SK-N-SH (cell line): ENCODE data around the gene WASF2. TPM values are rescaled to one million over a fixed set of nuclear protein-coding genes. Genes with fewer than 3 reads are reported as not detected.

Experiments
- CTCF ChIA-PET: fragments of 300-600, 350-600 bp; formaldehyde crosslinking; extraction: SDS; loops from one replicate; lab custom pipeline; 2021; lab: Yijun Ruan, JAX
- POLR2A ChIA-PET: fragments of 350-600 bp; sonication (Branson Sonifier 250); formaldehyde crosslinking; extraction: SDS; loops from one replicate; lab custom pipeline; 2020; ENCODE audit warnings: antibody characterized with exemption, inconsistent platforms; lab: Yijun Ruan, JAX
- DNase-seq: peaks from one replicate; pipeline ENCODE4 v3.0.0; 2012
- H2AFZ ChIP-seq: fragments of 200-600 bp; sonication (generic); 2 replicates; pipeline ENCODE4 v1.8.1; 2016; ENCODE audit warnings: antibody characterized with exemption, mild to moderate bottlenecking, low read depth
- H3F3A ChIP-seq: fragments of 200-600 bp; sonication (generic); replicated peaks from 2 replicates; pipeline ENCODE3; 2016; ENCODE audit warnings: antibody characterized with exemption, mild to moderate bottlenecking; ENCODE audit not compliant: insufficient read depth
- H3K27ac ChIP-seq, 2 experiments: fragments of 200-500 bp in 1 of 2; fragments of 200-600 bp in 1 of 2; sonication (Bioruptor generic) in 1 of 2; sonication (generic), shearing (Covaris generic) in 1 of 2; 2 replicates each; pipeline versions ENCODE4 v1.5.1 to v1.6.1; 2014 to 2016; ENCODE audit warnings: low read depth in 2 of 2, inconsistent platforms in 1 of 2, low read length in 1 of 2, mild to moderate bottlenecking in 1 of 2, mixed read lengths in 1 of 2
- H3K27me3 ChIP-seq: fragments of 200-600 bp; sonication (generic), shearing (Covaris generic); 2 replicates; pipeline ENCODE4 v1.6.1; 2016; ENCODE audit warnings: mixed run types; ENCODE audit not compliant: insufficient read depth
- H3K36me3 ChIP-seq, 2 experiments: fragments of 200-500 bp in 1 of 2; fragments of 200-600 bp in 1 of 2; sonication (Bioruptor generic) in 1 of 2; sonication (generic) in 1 of 2; replicated peaks in 1 of 2; 2 replicates each; pipeline versions ENCODE3 to v1.5.1; 2014 to 2016; ENCODE audit warnings: low read length in 1 of 2, mild to moderate bottlenecking in 1 of 2; ENCODE audit not compliant: insufficient read depth in 2 of 2, control insufficient read depth in 1 of 2
- H3K4me1 ChIP-seq, 2 experiments: fragments of 200-500 bp in 1 of 2; fragments of 200-600 bp in 1 of 2; sonication (Bioruptor generic) in 1 of 2; sonication (generic), shearing (Covaris generic) in 1 of 2; 2 replicates each; pipeline versions ENCODE4 v1.5.1 to v1.6.1; 2014 to 2016; ENCODE audit warnings: low read depth in 1 of 2, low read length in 1 of 2, mixed run types in 1 of 2; ENCODE audit not compliant: insufficient read depth in 2 of 2, control insufficient read depth in 1 of 2
- H3K4me2 ChIP-seq: fragments of 200-600 bp; sonication (generic), shearing (Covaris generic); 2 replicates; pipeline ENCODE4 v1.6.1; 2017; ENCODE audit warnings: mixed run types
- H3K4me3 ChIP-seq, 2 experiments: fragments of 200-500 bp in 1 of 2; fragments of 200-600 bp in 1 of 2; sonication (Bioruptor generic) in 1 of 2; sonication (generic), shearing (Covaris generic) in 1 of 2; 2 replicates each; pipeline versions ENCODE4 v1.5.1 to v1.8.1; 2014 to 2016; ENCODE audit warnings: low read depth in 2 of 2, inconsistent platforms in 1 of 2, low read length in 1 of 2, mild to moderate bottlenecking in 1 of 2, mixed read lengths in 1 of 2, moderate library complexity in 1 of 2
- H3K79me2 ChIP-seq: fragments of 200-600 bp; sonication (generic); 2 replicates; pipeline ENCODE4 v1.8.1; 2017; ENCODE audit warnings: mild to moderate bottlenecking; ENCODE audit not compliant: insufficient read depth
- H3K9ac ChIP-seq: fragments of 200-600 bp; sonication (generic); 2 replicates; pipeline ENCODE4 v1.6.1; 2017; ENCODE audit warnings: mixed run types
- H3K9me2 ChIP-seq: fragments of 200-600 bp; sonication (generic); 2 replicates; pipeline ENCODE4 v1.6.1; 2017; ENCODE audit warnings: mixed run types
- H3K9me3 ChIP-seq: fragments of 200-600 bp; sonication (generic); 2 replicates; pipeline ENCODE4 v1.6.1; 2017; ENCODE audit warnings: mixed run types, mild to moderate bottlenecking, moderate library complexity
- H4K20me1 ChIP-seq: fragments of 200-600 bp; sonication (generic); 2 replicates; pipeline ENCODE4 v1.6.1; 2017; ENCODE audit warnings: mild to moderate bottlenecking, mixed run types; ENCODE audit not compliant: insufficient read depth
- EP300 ChIP-seq, 2 experiments: IDR thresholded peaks; 2 replicates each; pipeline versions ENCODE4 v1.4.0 to v1.6.1; 2012; ENCODE audit warnings: borderline replicate concordance in 1 of 2, low read depth in 1 of 2, low read length in 1 of 2
- EZH2phosphoT487 ChIP-seq: fragments of 200-600 bp; sonication (generic); IDR thresholded peaks from 2 replicates; pipeline ENCODE4 v1.6.1; 2017; ENCODE audit warnings: low read depth, mixed run types, mild to moderate bottlenecking, antibody characterized with exemption, moderate library complexity, borderline replicate concordance
- FOSL2 ChIP-seq: IDR thresholded peaks from 2 replicates; pipeline ENCODE4 v1.4.0; 2012; ENCODE audit warnings: low read depth, mild to moderate bottlenecking, moderate library complexity, borderline replicate concordance
- JUND ChIP-seq: IDR thresholded peaks from 2 replicates; pipeline ENCODE4 v1.4.0; 2012
- MXI1 ChIP-seq: IDR thresholded peaks from 2 replicates; pipeline ENCODE4 v1.6.1; 2012; ENCODE audit warnings: mild to moderate bottlenecking, low read depth, low read length, improper control_type of control experiment
- NRF1 ChIP-seq: IDR thresholded peaks from 2 replicates; pipeline ENCODE4 v1.6.1; 2012; ENCODE audit warnings: low read depth, mild to moderate bottlenecking, low read length
- POLR2AphosphoS5 ChIP-seq: IDR thresholded peaks from 2 replicates; pipeline ENCODE4 v1.6.1; 2012; ENCODE audit warnings: low read depth, low read length
- TAF1 ChIP-seq: IDR thresholded peaks from 2 replicates; pipeline ENCODE4 v1.6.1; 2012; ENCODE audit warnings: low read depth, mild to moderate bottlenecking, low read length, moderate library complexity, borderline replicate concordance
- WGBS: methylation state at CpG from one replicate; pipeline ENCODE4 v1.1.6; 2017; ENCODE audit warnings: low lambda C conversion rate; 5-methylcytosine and 5-hydroxymethylcytosine counted together
- polyA plus RNA-seq, 3 experiments: library from polyadenylated mRNA; depleted of rRNA; stranded (reverse); fragments of >200 nt; gene quantifications; 2 replicates each; pipeline ENCODE4 v1.2.3, GENCODE V29; 2012
- TF ChIP-seq, protein P1 (sequence below): fragments of 150-350 bp; IDR thresholded peaks from 2 replicates; pipeline ENCODE4 v1.6.1; 2016; ENCODE audit warnings: mild to moderate bottlenecking, low read depth, low read length
- TF ChIP-seq, protein P2 (sequence below): IDR thresholded peaks from 2 replicates; pipeline ENCODE4; 2012
- TF ChIP-seq, protein P3 (sequence below): IDR thresholded peaks from 2 replicates; pipeline ENCODE4 v1.4.0; 2012; ENCODE audit warnings: low read depth

The WASF2 gene
- polyA plus RNA-seq, 1 of the 3 experiments (the other 2 are of a cell fraction): 27.1 TPM

DNA sequence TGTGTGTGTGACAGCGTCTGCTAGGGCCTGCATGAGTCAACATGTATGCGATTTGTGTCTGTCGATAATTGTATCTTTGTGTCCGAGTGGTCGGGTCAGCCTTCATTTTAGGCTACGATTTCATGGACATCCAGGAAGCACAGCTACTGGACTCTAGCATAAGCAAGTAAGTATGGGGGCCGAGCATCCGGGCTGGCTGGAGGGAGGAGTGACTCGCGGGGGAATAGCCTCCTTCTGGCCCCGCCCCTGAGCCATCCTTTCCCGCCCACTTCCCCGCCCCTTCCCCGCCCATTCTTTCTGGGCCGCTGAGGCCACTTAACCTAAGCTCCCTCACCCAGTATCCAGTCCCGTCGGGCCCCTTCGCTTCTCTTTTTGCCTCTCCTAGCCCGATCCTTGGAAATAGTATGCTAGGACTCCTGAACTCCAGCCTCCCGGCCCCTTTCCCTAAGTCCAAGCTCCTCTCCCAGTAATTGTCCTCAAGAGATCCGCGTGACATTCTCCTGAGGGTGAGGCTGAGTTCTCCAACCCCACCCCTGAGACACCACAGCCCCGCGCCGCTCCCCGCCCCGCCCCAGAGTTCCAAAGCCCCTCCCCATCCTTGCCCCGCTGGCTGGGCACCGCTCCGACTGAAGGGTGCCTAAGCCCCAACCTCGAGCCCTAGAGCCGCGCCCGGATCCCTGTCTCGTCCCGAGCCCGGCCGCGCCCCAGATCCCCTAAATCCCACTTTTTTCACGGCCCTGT is 124.4 kb downstream of the WASF2 start:
- WGBS: 2% methylated on average over 28 of the region's 40 CpGs
- peak overlapping the region; percentile 84 to 94 for H3K27ac ChIP-seq

DNA sequence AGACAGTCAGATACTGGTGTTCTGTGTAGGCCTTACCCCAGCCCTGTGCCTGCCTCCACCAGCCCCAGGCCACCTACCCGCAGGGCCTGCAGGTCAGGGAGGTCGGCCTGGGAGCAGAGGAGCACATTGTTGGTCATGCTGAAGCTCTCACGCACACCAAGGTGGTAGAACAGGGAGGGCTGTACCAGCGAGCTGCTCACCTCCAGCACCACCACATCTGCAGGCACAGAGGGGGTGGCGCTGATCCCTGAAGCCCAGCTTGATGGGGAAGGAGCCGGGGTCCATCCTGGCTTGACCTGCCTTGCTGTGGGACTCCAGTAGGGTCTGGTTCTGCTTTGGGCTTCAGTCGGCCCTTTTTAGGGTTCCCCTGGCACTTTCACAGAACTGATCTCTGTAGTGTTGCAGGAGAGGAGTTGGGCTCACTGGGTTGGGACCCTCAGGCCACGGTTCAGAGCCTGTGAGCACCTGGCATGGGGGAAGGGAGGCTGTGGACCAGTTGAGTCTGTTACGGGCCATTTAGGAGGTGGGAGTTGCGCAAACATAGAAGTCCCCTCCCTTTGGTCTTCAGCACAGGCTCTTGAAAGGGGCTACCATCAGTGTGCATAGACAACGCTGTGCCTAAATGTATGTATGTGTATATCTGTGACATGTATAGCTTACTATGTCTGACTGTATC is 125.1 kb downstream of the WASF2 start:
- H3K4me2 ChIP-seq: peak overlapping the region; percentile 78
- peaks cover 9% of the 10 kb centered on the region; the same call in 1 of the 2 replicates for H3K79me2 ChIP-seq
- DNase-seq: no peak
- H4K20me1 ChIP-seq: no peaks in the 10 kb centered on the region
- no peaks in the 10 kb centered on the region for H3K27me3 ChIP-seq
- CTCF ChIA-PET: interaction anchor here (1.0 to 9.6 kb wide), 13 partner anchors 9 to 242 kb away, joined by 3 to 154 read pairs (median 7); partner anchors contain the start of gene CD164L2
- no peaks in the 10 kb centered on the region for H3K9me2 ChIP-seq
- peak overlapping the region; percentile 29 for H3K9ac ChIP-seq
- peaks cover 9% of the 10 kb centered on the region for H3F3A ChIP-seq
- peak overlapping the region; percentile 84 to 94 for H3K27ac ChIP-seq
- peak overlapping the region; percentile 69 to 89 for H3K4me3 ChIP-seq
- TF ChIP-seq, protein P1, sequence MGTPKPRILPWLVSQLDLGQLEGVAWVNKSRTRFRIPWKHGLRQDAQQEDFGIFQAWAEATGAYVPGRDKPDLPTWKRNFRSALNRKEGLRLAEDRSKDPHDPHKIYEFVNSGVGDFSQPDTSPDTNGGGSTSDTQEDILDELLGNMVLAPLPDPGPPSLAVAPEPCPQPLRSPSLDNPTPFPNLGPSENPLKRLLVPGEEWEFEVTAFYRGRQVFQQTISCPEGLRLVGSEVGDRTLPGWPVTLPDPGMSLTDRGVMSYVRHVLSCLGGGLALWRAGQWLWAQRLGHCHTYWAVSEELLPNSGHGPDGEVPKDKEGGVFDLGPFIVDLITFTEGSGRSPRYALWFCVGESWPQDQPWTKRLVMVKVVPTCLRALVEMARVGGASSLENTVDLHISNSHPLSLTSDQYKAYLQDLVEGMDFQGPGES: no peak
- TF ChIP-seq, protein P2, sequence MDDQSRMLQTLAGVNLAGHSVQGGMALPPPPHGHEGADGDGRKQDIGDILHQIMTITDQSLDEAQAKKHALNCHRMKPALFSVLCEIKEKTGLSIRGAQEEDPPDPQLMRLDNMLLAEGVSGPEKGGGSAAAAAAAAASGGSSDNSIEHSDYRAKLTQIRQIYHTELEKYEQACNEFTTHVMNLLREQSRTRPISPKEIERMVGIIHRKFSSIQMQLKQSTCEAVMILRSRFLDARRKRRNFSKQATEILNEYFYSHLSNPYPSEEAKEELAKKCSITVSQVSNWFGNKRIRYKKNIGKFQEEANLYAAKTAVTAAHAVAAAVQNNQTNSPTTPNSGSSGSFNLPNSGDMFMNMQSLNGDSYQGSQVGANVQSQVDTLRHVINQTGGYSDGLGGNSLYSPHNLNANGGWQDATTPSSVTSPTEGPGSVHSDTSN: no peak
- TF ChIP-seq EZH2phosphoT487: no peak
- no peak for TF ChIP-seq NRF1
- TF ChIP-seq EP300 (IDR thresholded peaks at IDR 0.05; ENCODE audit: borderline replicate concordance in 1 of 2, low read depth in 1 of 2, low read length in 1 of 2): no peak
- TF ChIP-seq JUND: no peak
- no peak for TF ChIP-seq FOSL2
- WGBS: 43% methylated on average over 3 of the region's 11 CpGs
- POLR2A ChIA-PET: interaction anchor here (0.5 to 2.6 kb wide), 11 partner anchors 9 to 1445 kb away, joined by 3 to 24 read pairs (median 3); partner anchors contain the start of genes CD164L2 and GPR3
- peak overlapping the region; percentile 95 for H2AFZ ChIP-seq
- peaks cover 0 to 27% of the 10 kb centered on the region in 2 experiments for H3K36me3 ChIP-seq
- no peaks in the 10 kb centered on the region for H3K9me3 ChIP-seq
- peaks cover 4 to 14% of the 10 kb centered on the region in 2 experiments; a peak in 2 of 4 replicates for H3K4me1 ChIP-seq

More for the DNA sequence above, 124.4 kb downstream of the WASF2 start:
- H3K79me2 ChIP-seq: peaks cover 9% of the 10 kb centered on the region; the same call in 1 of the 2 replicates
- H3K36me3 ChIP-seq: peaks cover 0 to 27% of the 10 kb centered on the region in 2 experiments
- CTCF ChIA-PET: interaction anchor here (0.6 to 9.6 kb wide), 29 partner anchors 10 to 292 kb away, joined by 3 to 154 read pairs (median 4); partner anchors contain the start of genes CD164L2, FCN3 and TMEM222
- H3K9ac ChIP-seq: peak overlapping the region; percentile 93
- TF ChIP-seq, protein P3, sequence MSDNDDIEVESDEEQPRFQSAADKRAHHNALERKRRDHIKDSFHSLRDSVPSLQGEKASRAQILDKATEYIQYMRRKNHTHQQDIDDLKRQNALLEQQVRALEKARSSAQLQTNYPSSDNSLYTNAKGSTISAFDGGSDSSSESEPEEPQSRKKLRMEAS: peak; percentile 29; the same call in 1 of the 2 replicates
- TF ChIP-seq TAF1 (peak; percentile 46; the same call in 1 of the 2 replicates), JUND (no peak), EP300 (IDR thresholded peaks at IDR 0.05; ENCODE audit: borderline replicate concordance in 1 of 2, low read depth in 1 of 2, low read length in 1 of 2) (peak in 1 of 2 experiments; percentile 66; a peak in 3 of 4 replicates), POLR2AphosphoS5 (peak; percentile 70; the same call in 1 of the 2 replicates), MXI1 (no peak)
- H3K4me2 ChIP-seq: peak overlapping the region; percentile 78
- H3K27me3 ChIP-seq: no peaks in the 10 kb centered on the region
- peak; percentile 97 for DNase-seq
- H3K4me1 ChIP-seq: peaks cover 4 to 14% of the 10 kb centered on the region in 2 experiments; a peak in 2 of 4 replicates
- peak overlapping the region; percentile 69 to 89 for H3K4me3 ChIP-seq
- no peaks in the 10 kb centered on the region for H3K9me2 ChIP-seq
- H2AFZ ChIP-seq: peak overlapping the region; percentile 95
- H3K9me3 ChIP-seq: no peaks in the 10 kb centered on the region
- no peaks in the 10 kb centered on the region for H4K20me1 ChIP-seq
- peaks cover 9% of the 10 kb centered on the region for H3F3A ChIP-seq
- POLR2A ChIA-PET: interaction anchor here (0.5 to 2.6 kb wide), 15 partner anchors 9 to 1444 kb away, joined by 3 to 24 read pairs (median 4); partner anchors contain the start of genes CD164L2 and GPR3
